ENCODE results near the gene POFUT1. TPM values are rescaled to one million over a fixed set of nuclear protein-coding genes. Genes with fewer than 3 reads are reported as not detected.

Gene POFUT1
- total RNA-seq, 1 experiment from 2014 or later, result 59.5 TPM

- DNase-seq (ENCODE audit: low spot score), result no peak
Measured at GRCh38 chr20:32206760-32207625, 687 bp upstream of the POFUT1 start.

- DNase-seq (ENCODE audit: low spot score), result no peak
Measured at GRCh38 chr20:32208499-32209154, 947 bp downstream of the POFUT1 start.

GRCh38 chr20:32209850-32210605 lies 2.3 kb downstream of the POFUT1 start:
- no peak for DNase-seq (ENCODE audit: low spot score)

- no peak for DNase-seq (ENCODE audit: low spot score)
Measured at GRCh38 chr20:32213870-32214269, 6.2 kb downstream of the POFUT1 start.

- DNase-seq (ENCODE audit: low spot score), result no peak
Measured at GRCh38 chr20:32215147-32215546, 7.5 kb downstream of the POFUT1 start.

- DNase-seq (ENCODE audit: low spot score), result no peak
Measured at GRCh38 chr20:32215729-32216128, 8.0 kb downstream of the POFUT1 start.

- DNase-seq (ENCODE audit: low spot score), result no peak
Measured at GRCh38 chr20:32216179-32217142, 8.8 kb downstream of the POFUT1 start.

- no peak for DNase-seq (ENCODE audit: low spot score)
Measured at GRCh38 chr20:32218156-32218900, 10.6 kb downstream of the POFUT1 start.

- DNase-seq (ENCODE audit: low spot score), result no peak
Measured at GRCh38 chr20:32224463-32224862, 16.8 kb downstream of the POFUT1 start.

- no peak for DNase-seq (ENCODE audit: low spot score)
Measured at GRCh38 chr20:32226391-32226790, 18.7 kb downstream of the POFUT1 start.

GRCh38 chr20:32227306-32227705 lies 19.6 kb downstream of the POFUT1 start:
- DNase-seq (ENCODE audit: low spot score), result no peak

GRCh38 chr20:32227744-32228688 lies 20.3 kb downstream of the POFUT1 start:
- DNase-seq (ENCODE audit: low spot score), result peak; percentile 45

GRCh38 chr20:32229251-32229747 lies 21.6 kb downstream of the POFUT1 start:
- peak; percentile 29 for DNase-seq (ENCODE audit: low spot score)

- DNase-seq (ENCODE audit: low spot score), result no peak
Measured at GRCh38 chr20:32230707-32231106, 23.0 kb downstream of the POFUT1 start.

- DNase-seq (ENCODE audit: low spot score), result no peak
Measured at GRCh38 chr20:32231245-32231644, 23.6 kb downstream of the POFUT1 start.

- DNase-seq (ENCODE audit: low spot score), result no peak
Measured at GRCh38 chr20:32231847-32232246, 24.2 kb downstream of the POFUT1 start.

GRCh38 chr20:32232326-32232886 lies 24.7 kb downstream of the POFUT1 start:
- no peak for DNase-seq (ENCODE audit: low spot score)

- no peak for DNase-seq (ENCODE audit: low spot score)
Measured at GRCh38 chr20:32233286-32233685, 25.6 kb downstream of the POFUT1 start.

Measured in A172 (cell line).